ENCODE measurements around the gene SHPK. TPM values are rescaled to one million over a fixed set of nuclear protein-coding genes. Genes with fewer than 3 reads are reported as not detected.

SHPK gene
- total and polyA plus RNA-seq, 8 donors, result 4.9 to 29.4 (median 10.8) TPM

DNA sequence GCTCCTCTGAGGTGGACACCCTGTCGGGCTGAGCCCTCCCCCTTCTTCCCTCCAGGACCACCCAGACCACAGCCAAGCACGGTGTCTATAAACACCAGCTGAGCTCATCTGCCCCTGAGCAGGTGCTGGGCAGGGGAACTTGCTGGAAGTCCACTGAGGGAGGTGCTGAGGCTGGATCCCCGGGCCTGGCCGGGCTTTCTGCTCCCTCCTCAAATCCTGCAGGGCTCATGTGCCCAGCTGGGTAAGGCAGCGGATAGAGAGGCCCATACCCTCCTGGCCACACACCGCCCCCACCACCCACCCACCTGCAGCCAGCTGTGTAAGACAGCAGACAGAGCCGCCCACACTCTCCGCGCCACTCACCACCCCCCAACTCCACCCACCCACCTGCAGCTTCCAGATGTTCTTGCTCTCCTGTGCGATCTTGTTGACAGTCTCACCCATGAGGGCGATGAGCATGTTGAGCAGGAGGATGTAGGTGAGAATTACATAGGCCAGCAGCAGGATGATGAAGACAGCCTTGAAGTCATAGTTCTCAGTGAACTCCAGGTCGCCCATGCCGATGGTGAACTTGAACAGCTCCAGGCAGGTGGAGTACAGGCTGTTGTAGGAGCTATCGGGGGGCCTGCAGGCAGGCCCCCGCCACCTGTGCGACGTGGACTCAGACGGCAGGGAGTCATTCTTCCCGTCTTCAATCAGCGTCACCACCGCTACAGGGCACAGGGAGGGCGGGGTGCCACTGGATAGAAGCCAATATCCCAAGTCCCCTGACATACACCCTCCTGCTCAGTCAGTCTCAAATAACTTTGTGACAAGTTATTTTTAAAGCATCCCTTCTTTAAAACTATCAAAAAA is 62.6 kb downstream of the SHPK start:
- WGBS, 5 donors, result 87 to 93% (median 90%) methylated on average over 18 to 22 of the region's 22 CpGs
- no peak for DNase-seq
- peaks cover 8 to 76% (median 74%) of the 10 kb centered on the region in 4 donors for H3K36me3 ChIP-seq
- intact Hi-C loops (cut with DNase I; ENCODE audit: low total_unique reads), result no loop called here
- H3K27ac ChIP-seq, result no peak overlapping the region
- no peaks in the 10 kb centered on the region for H3K27me3 ChIP-seq
- H3K9me3 ChIP-seq, result no peaks in the 10 kb centered on the region
- TF ChIP-seq, protein P1, sequence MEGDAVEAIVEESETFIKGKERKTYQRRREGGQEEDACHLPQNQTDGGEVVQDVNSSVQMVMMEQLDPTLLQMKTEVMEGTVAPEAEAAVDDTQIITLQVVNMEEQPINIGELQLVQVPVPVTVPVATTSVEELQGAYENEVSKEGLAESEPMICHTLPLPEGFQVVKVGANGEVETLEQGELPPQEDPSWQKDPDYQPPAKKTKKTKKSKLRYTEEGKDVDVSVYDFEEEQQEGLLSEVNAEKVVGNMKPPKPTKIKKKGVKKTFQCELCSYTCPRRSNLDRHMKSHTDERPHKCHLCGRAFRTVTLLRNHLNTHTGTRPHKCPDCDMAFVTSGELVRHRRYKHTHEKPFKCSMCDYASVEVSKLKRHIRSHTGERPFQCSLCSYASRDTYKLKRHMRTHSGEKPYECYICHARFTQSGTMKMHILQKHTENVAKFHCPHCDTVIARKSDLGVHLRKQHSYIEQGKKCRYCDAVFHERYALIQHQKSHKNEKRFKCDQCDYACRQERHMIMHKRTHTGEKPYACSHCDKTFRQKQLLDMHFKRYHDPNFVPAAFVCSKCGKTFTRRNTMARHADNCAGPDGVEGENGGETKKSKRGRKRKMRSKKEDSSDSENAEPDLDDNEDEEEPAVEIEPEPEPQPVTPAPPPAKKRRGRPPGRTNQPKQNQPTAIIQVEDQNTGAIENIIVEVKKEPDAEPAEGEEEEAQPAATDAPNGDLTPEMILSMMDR (IDR thresholded peaks at IDR 0.05), result no peak
- TF ChIP-seq EP300 (IDR thresholded peaks at IDR 0.05) (no peak), POLR2AphosphoS5 (IDR thresholded peaks at IDR 0.05) (no peak), POLR2A (IDR thresholded peaks at IDR 0.05) (no peak)
- no peaks in the 10 kb centered on the region for H3K4me1 ChIP-seq
- no peak overlapping the region for H3K4me3 ChIP-seq

- TF ChIP-seq EP300 (IDR thresholded peaks at IDR 0.05) (no peak), POLR2A (IDR thresholded peaks at IDR 0.05) (no peak), POLR2AphosphoS5 (IDR thresholded peaks at IDR 0.05) (no peak)
- TF ChIP-seq, protein P1 (IDR thresholded peaks at IDR 0.05), result no peak
- H3K36me3 ChIP-seq, result peaks cover 8 to 78% (median 67%) of the 10 kb centered on the region in 4 donors
- intact Hi-C loops (cut with DNase I; ENCODE audit: low total_unique reads), result no loop called here
Observed at GRCh38 chr17:3572231-3572630, 63.8 kb downstream of the SHPK start.

GRCh38 chr17:3571043-3571900 is 64.8 kb downstream of the SHPK start:
- 93 to 97% (median 96%) methylated on average over 28 to 36 of the region's 36 CpGs for WGBS, 5 donors
- DNase-seq, result no peak

More at GRCh38 chr17:3572231-3572630, 63.8 kb downstream of the SHPK start:
- Histone ChIP-seq H3K27me3 (no peaks in the 10 kb centered on the region), H3K27ac (no peak overlapping the region), H3K9me3 (no peaks in the 10 kb centered on the region), H3K4me3 (no peak overlapping the region), H3K4me1 (no peaks in the 10 kb centered on the region)
- 95 to 100% (median 99%) methylated on average over 2 to 7 of the region's 7 CpGs for WGBS, 5 donors
- no peak for DNase-seq

More at GRCh38 chr17:3571043-3571900, 64.8 kb downstream of the SHPK start:
- no peaks in the 10 kb centered on the region for H3K9me3 ChIP-seq
- H3K4me1 ChIP-seq, result no peaks in the 10 kb centered on the region
- H3K27ac ChIP-seq, result no peak overlapping the region
- H3K27me3 ChIP-seq, result no peaks in the 10 kb centered on the region
- intact Hi-C loops (cut with DNase I; ENCODE audit: low total_unique reads), result no loop called here
- peaks cover 8 to 80% (median 68%) of the 10 kb centered on the region in 4 donors for H3K36me3 ChIP-seq
- no peak overlapping the region for H3K4me3 ChIP-seq
- TF ChIP-seq POLR2A (IDR thresholded peaks at IDR 0.05), result no peak
- TF ChIP-seq EP300 (IDR thresholded peaks at IDR 0.05), result no peak
- TF ChIP-seq, protein P1 (IDR thresholded peaks at IDR 0.05), result no peak
- TF ChIP-seq POLR2AphosphoS5 (IDR thresholded peaks at IDR 0.05), result no peak
